PC-9 (cell line): Measurements from ENCODE around the gene SETD7. TPM values are rescaled to one million over a fixed set of nuclear protein-coding genes. Genes with fewer than 3 reads are reported as not detected.
A peak's percentile ranks its signal among the peaks of the same experiment; 100 is the strongest.

Experiments
- BruUV-seq: library from RNA; stranded (reverse); fragments of 400-500 nt; replicated peaks from 2 replicates; lab custom pipeline; 2021; lab: Mats Ljungman, UMichigan
- CTCF ChIA-PET: fragments of 300-600 bp; sonication (Branson Sonifier 250); formaldehyde crosslinking; loops from one replicate; lab custom pipeline; 2022; ENCODE audit warnings: antibody characterized with exemption; lab: Charles Lee
- POLR2A ChIA-PET: fragments of 300-600 bp; sonication (Branson Sonifier 250); formaldehyde crosslinking; loops from one replicate; lab custom pipeline; 2022; ENCODE audit warnings: antibody characterized with exemption; ENCODE audit not compliant: unreplicated experiment; lab: Charles Lee
- DNase-seq, 2 experiments: peaks; one replicate each; pipeline versions ENCODE4 v3.0.0 to v3.0.0-alpha.2; 2015 to 2022; ENCODE audit warnings: mixed read lengths in 1 of 2
- H2AFZ ChIP-seq: fragments of 200-600 bp; sonication (generic); 2 replicates; pipeline ENCODE4 v1.8.1; 2017; ENCODE audit warnings: antibody characterized with exemption
- H3F3A ChIP-seq: fragments of 200-600 bp; sonication (generic); 2 replicates; pipeline ENCODE4 v1.8.1; 2017; ENCODE audit warnings: antibody characterized with exemption, mild to moderate bottlenecking, low read depth; ENCODE audit not compliant: insufficient read depth
- H3K27ac ChIP-seq: fragments of 200-600 bp; sonication (generic); 2 replicates; pipeline ENCODE4 v1.6.1; 2016; ENCODE audit warnings: mixed run types
- H3K27me3 ChIP-seq: fragments of 200-600 bp; sonication (generic); 2 replicates; pipeline ENCODE4 v1.6.1; 2016; ENCODE audit warnings: low read depth, mixed run types; ENCODE audit not compliant: insufficient read depth
- H3K36me3 ChIP-seq: fragments of 200-600 bp; sonication (generic); 2 replicates; pipeline ENCODE4 v1.6.1; 2016; ENCODE audit warnings: low read depth, mixed run types
- H3K4me1 ChIP-seq: fragments of 200-600 bp; sonication (generic); replicated peaks from 2 replicates; pipeline ENCODE4 v1.6.1; 2016; ENCODE audit warnings: mixed run types; ENCODE audit not compliant: insufficient read depth
- H3K4me2 ChIP-seq: fragments of 200-600 bp; sonication (generic); 2 replicates; pipeline ENCODE4 v1.6.1; 2017; ENCODE audit warnings: mixed run types
- H3K4me3 ChIP-seq: fragments of 200-600 bp; sonication (generic); 2 replicates; pipeline ENCODE4 v1.6.1; 2016; ENCODE audit warnings: mixed run types
- H3K79me2 ChIP-seq: fragments of 200-600 bp; sonication (generic); 2 replicates; pipeline ENCODE4 v1.6.1; 2017; ENCODE audit warnings: low read depth, mixed run types
- H3K9me2 ChIP-seq: fragments of 200-600 bp; sonication (generic); 2 replicates; pipeline ENCODE4 v1.8.1; 2017; ENCODE audit warnings: mild to moderate bottlenecking; ENCODE audit not compliant: insufficient read depth
- H3K9me3 ChIP-seq: fragments of 200-600 bp; sonication (generic); 2 replicates; pipeline ENCODE4 v1.8.1; 2016; ENCODE audit warnings: low read depth; ENCODE audit not compliant: insufficient read depth
- H4K20me1 ChIP-seq: fragments of 200-600 bp; sonication (generic); 2 replicates; pipeline ENCODE4 v1.8.1; 2017; ENCODE audit not compliant: insufficient read depth
- CTCF ChIP-seq: fragments of 200-600 bp; sonication (generic); conservative IDR thresholded peaks from 2 replicates; pipeline ENCODE4 v1.6.1; 2017; ENCODE audit warnings: mixed run types, antibody characterized with exemption, mild to moderate bottlenecking, moderate library complexity
- EZH2 ChIP-seq: fragments of 200-600 bp; sonication (generic); IDR thresholded peaks from 2 replicates; pipeline ENCODE4 v1.8.0; 2017; ENCODE audit warnings: antibody characterized with exemption, low read depth
- intact Hi-C: fragments of 100-400 bp; cut with micrococcal nuclease; formaldehyde crosslinking; loops from one replicate; pipeline ENCODE4 v1.10.0; 2022; ENCODE audit not compliant: unreplicated experiment
- total RNA-seq: library from RNA; stranded (reverse); gene quantifications from 2 replicates; pipeline ENCODE4 v1.2.3, GENCODE V29; 2021

The SETD7 gene
- total RNA-seq, 1 experiment from 2014 or later: 36.5 TPM

GRCh38 chr4:139552517-139553307 is 3.3 kb downstream of the SETD7 start:
- DNase-seq: no peak
- Histone ChIP-seq H3K9me2 (no peaks in the 10 kb centered on the region), H3K9me3 (no peaks in the 10 kb centered on the region), H3K4me3 (no peak overlapping the region), H3K4me2 (peak overlapping the region; percentile 88), H3F3A (peaks cover 5% of the 10 kb centered on the region; the same call in 1 of the 2 replicates), H3K79me2 (peaks cover 69% of the 10 kb centered on the region), H3K4me1 (peaks cover 20% of the 10 kb centered on the region), H3K36me3 (no peaks in the 10 kb centered on the region), H3K27me3 (no peaks in the 10 kb centered on the region), H4K20me1 (0 out of 2 replicates have a peak, but pooled peaks cover 4% of the 10 kb centered on the region), H2AFZ (no peak overlapping the region), H3K27ac (no peak overlapping the region)
- intact Hi-C loops: no loop called here
- TF ChIP-seq CTCF (no peak), EZH2 (no peak)
- POLR2A ChIA-PET: interaction anchor here (0.6 to 0.8 kb wide), 4 partner anchors 9 to 137 kb away, joined by 4 to 9 read pairs (median 6); partner anchors contain the start of gene RAB33B
- no TSS peak for BruUV-seq
- CTCF ChIA-PET: interaction anchor here (2.1 kb wide), 1 partner anchor 50 kb away, joined by 4 read pairs; no protein-coding TSS in a partner anchor

GRCh38 chr4:139550724-139551429 is 5.1 kb downstream of the SETD7 start:
- Histone ChIP-seq H3K9me2 (no peaks in the 10 kb centered on the region), H3K27me3 (no peaks in the 10 kb centered on the region), H3F3A (no peaks in the 10 kb centered on the region), H3K27ac (no peak overlapping the region), H3K9me3 (no peaks in the 10 kb centered on the region), H3K36me3 (no peaks in the 10 kb centered on the region), H3K4me2 (no peak overlapping the region), H3K79me2 (peaks cover 82% of the 10 kb centered on the region), H2AFZ (no peak overlapping the region), H3K4me3 (no peak overlapping the region), H4K20me1 (0 out of 2 replicates have a peak, but pooled peaks cover 4% of the 10 kb centered on the region), H3K4me1 (peaks cover 16% of the 10 kb centered on the region)
- no peak for DNase-seq
- BruUV-seq: no TSS peak
- ChIA-PET CTCF (no interaction called here), POLR2A (interaction anchor here (0.5 kb wide), 1 partner anchor 420 kb away, joined by 7 read pairs; no protein-coding TSS in a partner anchor)
- intact Hi-C loops: no loop called here
- no peak for TF ChIP-seq CTCF
- no peak for TF ChIP-seq EZH2

- Histone ChIP-seq H3K4me3 (no peak overlapping the region), H3K9me3 (no peaks in the 10 kb centered on the region), H3K36me3 (no peaks in the 10 kb centered on the region), H3K4me1 (no peaks in the 10 kb centered on the region), H3K27me3 (no peaks in the 10 kb centered on the region), H3K27ac (no peak overlapping the region), H3F3A (no peaks in the 10 kb centered on the region), H3K9me2 (no peaks in the 10 kb centered on the region), H2AFZ (no peak overlapping the region), H3K79me2 (peaks cover 62% of the 10 kb centered on the region), H4K20me1 (no peaks in the 10 kb centered on the region), H3K4me2 (no peak overlapping the region)
- TF ChIP-seq CTCF (no peak), EZH2 (no peak)
- POLR2A ChIA-PET: no interaction called here
- no peak for DNase-seq
- CTCF ChIA-PET: no interaction called here
- no TSS peak for BruUV-seq
- intact Hi-C loops: no loop called here
These were observed 8.0 kb downstream of the SETD7 start for GRCh38 chr4:139547979-139548378.
